ENCODE measurements around the gene ANKRD13D.
A peak's percentile ranks its signal among the peaks of the same experiment; 100 is the strongest.

The ANKRD13D gene

DNA sequence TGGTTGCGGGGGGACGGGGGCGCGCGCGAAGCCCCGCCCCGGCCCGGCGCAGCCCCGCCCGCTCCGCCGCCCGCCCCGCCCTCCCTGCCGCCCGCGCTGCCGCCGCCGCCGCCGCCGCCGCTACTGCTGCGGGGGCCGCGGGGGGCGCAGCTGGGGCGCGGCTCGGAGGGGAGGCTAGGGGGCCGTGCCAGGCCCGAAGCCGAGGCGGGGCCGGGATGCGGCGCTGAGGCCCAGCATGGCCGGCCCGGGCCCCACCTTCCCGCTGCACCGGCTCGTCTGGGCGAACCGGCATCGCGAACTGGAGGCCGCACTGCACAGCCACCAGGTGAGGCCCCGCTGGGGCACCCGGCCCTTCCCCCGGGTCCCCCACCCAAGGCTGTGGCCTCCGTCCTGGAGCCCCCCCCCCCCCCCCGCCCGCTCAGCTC lies at the start of gene ANKRD13D:
ANKRD13D (plus strand) TSS at position 78 of the 425 bp plus-strand sequence; CDS start at position 236, 158 bp downstream.
- no peak for DNase-seq (ENCODE audit: low spot score)

DNA sequence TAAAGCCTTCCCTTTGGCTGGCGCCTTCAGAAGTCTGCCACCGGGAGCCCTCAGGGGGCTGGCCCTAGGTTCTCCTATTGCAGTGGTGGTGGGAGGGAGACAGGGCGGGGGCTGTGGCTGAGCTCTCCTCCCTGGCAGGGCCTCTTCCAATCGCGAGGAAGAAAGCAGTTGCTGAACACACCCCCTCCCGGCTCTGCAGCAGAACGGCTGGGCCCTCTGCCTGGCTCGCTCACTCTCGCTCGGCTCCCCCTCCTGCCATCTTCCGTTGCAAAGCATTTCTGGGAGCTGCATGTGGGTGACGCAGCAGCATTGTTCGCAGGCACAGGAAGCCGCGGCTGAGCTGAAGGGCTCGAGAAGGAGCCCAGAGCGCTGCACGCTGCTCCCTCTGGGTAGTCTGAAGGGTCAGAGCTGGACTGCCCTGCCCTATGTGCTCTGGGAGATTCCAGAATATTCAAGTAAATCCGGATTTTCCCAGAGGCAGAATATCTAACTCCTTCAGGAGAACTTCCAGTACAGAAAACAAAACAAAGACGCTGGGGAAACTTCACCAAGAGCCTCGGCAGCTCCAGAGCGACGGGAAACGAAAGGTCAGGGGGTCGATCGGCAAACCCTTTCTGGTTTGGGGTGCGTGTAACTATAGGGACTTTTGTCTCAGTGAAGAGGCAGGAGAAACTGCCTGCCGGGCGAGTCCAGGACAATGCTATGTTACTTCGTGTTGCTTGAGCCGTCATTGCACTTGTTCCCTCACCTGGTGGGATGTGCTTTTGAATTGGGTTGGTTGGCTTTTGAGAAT lies 49.1 kb upstream of the ANKRD13D start:
- peak; percentile 99 for DNase-seq (ENCODE audit: low spot score)

DNA sequence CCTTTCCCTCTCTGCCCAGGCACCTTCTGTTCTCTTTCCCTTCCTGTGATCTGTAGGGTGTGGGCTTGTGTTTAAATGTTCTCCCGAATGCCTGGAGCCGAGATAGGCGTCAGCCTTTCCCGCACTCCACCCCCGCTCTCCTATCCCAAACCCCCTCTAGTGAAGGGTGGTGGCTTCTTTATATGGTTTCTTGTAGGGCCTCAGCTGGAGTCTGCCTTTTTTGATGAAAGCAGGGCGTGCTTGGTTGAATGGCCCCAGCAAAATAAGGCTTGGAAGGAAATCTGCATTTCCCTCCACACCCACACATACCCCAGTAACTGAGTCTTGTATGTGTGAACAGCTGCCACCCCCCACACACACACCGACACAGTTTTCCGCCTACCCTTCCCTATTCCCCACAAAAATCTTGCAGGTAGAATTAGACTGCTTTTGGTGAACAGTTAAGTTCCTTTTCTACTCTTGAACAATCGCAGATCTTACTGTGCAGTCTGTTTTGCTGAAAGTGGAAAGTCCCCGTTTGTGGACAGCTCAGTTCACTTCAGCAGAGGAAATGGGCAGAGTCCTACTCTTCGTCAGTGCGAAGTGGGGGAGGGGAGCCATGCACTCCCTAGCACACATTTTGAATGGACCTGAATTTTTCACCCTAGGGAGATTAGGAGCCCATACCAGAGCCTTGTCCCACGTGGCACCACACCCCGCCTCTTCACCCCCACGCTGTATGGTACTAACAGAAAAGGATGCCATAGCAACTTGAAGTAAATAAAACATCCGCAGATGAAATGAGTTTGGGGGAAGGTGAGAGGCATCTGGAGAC lies 48.3 kb upstream of the ANKRD13D start:
- peak; percentile 87 for DNase-seq (ENCODE audit: low spot score)

DNA sequence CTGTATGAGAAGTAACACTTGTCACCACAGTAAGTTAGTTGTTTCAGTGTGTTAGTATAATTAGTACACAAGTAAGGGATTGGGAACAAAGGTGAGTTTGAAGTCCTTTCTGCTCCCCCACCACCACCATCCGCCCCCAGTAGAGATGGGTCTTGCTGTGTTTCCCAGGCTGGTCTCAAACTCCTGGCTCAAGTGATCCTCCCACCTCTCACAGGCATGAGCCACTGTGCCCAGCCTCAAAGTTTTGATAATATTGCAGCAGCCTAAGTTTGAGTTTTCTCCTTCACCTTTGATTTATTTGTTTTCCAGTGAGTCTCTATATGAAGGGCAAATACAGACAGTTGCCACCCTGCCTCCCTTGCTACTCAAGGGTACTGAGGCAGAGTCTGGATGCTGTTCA lies 46.6 kb upstream of the ANKRD13D start:
- DNase-seq (ENCODE audit: low spot score), result no peak

- DNase-seq (ENCODE audit: low spot score), result no peak
Measured at GRCh38 chr11:67243051-67243450, 46.1 kb upstream of the ANKRD13D start.

GRCh38 chr11:67245046-67245445 lies 44.1 kb upstream of the ANKRD13D start:
- DNase-seq (ENCODE audit: low spot score), result no peak

GRCh38 chr11:67247946-67248550 lies 41.1 kb upstream of the ANKRD13D start:
- DNase-seq (ENCODE audit: low spot score), result no peak

DNA sequence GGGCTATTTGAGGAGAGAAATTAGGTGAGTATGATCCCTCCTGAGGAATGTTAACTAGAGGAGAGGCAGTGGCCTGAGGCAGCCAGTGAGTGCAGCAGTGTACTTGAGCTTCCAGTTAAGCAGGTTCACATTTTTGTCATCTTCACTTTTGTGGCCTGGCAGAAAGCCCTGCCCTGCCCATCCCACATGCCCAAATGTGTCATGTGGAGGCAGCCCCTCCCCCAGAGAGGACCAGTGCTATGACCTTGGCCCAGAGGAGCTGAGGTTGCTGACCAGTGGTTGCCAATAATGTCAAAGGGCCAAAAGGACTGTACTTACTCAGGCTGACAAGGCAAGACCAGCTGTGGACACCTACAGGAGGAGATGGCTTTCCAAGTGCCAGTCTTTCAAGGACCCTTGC lies 40.5 kb upstream of the ANKRD13D start:
- peak; percentile 82 for DNase-seq (ENCODE audit: low spot score)

DNA sequence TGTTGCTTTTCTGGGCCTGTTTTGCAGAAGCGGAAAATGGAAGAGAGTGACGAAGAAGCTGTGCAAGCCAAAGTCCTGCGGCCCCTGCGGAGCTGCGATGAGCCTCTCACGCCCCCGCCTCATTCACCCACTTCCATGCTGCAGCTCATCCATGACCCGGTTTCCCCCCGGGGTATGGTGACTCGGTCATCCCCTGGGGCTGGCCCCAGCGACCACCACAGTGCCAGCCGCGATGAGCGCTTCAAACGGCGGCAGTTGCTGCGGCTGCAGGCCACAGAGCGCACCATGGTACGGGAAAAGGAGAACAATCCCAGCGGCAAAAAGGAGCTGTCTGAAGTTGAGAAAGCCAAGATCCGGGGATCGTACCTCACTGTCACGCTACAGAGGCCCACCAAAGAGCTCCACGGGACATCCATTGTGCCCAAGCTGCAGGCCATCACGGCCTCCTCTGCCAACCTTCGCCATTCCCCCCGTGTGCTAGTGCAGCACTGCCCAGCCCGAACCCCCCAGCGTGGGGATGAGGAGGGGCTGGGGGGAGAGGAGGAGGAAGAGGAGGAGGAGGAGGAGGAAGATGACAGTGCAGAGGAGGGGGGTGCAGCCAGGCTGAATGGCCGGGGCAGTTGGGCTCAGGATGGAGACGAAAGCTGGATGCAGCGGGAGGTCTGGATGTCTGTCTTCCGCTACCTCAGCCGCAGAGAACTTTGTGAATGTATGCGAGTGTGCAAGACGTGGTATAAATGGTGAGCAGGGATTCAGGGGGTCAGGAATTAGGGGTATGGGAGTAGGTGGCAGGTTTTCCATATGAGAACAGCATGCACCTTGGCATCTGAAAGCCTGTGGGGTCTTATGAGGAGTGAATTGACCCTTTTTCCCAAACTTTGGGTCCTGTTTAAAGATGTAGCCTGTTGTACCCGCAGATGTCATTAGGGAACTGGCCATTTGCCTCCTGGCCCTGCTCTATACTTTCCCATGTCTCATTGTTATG lies 38.8 kb upstream of the ANKRD13D start:
- DNase-seq (ENCODE audit: low spot score), result no peak

DNA sequence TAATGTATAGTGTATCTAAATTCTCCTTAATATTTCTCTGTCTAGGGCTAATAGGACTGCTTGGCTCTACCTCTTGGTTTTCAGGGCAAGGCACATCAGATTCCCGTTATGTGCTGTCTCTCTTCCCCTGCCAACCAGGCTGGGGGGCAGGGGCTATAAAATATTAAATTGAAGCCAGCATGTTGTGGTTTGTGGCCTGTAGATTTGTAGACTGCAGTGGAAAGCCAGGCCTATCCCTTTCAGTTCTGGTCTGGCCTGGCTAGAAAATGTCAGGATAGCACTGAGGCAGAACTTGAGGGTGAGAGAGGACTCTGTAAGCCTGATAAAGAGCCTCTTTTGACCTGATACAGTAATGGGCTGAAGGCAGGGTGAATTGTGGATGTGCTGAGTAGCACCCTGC lies 37.3 kb upstream of the ANKRD13D start:
- no peak for DNase-seq (ENCODE audit: low spot score)

- peak; percentile 44 for DNase-seq (ENCODE audit: low spot score)
Measured at GRCh38 chr11:67252831-67253239, 36.3 kb upstream of the ANKRD13D start.

DNA sequence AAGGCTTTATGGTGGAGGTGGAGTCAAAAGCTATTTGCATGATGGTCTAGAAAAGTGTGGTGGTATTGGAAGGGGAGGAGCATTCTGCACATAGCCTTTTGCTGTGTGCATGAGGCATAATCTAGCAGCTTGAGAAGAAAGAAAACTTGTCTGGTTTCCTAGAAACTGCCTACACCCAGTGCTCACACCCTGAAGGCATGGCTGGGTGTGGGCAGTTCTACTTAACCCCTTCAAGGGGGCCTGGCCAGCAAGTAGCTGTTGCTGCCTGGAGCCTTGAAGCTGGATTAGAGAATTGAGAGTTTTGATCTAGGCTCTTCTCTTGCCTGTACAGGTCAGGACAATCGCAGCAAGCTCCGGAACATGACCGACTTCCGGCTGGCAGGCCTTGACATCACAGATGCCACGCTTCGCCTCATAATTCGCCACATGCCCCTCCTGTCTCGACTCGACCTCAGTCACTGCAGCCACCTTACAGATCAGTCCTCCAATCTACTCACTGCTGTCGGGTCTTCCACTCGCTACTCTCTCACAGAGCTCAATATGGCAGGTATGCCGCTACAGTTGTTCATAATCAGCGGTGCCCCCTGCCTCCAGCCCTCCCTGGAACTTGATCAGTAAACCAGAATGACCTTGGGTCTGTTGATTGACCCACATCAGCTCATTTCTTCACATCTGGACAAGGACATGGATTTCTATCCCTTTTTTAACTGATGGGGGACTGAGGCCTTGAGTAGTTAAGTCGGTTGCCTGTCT lies 35.1 kb upstream of the ANKRD13D start:
- DNase-seq (ENCODE audit: low spot score), result no peak

DNA sequence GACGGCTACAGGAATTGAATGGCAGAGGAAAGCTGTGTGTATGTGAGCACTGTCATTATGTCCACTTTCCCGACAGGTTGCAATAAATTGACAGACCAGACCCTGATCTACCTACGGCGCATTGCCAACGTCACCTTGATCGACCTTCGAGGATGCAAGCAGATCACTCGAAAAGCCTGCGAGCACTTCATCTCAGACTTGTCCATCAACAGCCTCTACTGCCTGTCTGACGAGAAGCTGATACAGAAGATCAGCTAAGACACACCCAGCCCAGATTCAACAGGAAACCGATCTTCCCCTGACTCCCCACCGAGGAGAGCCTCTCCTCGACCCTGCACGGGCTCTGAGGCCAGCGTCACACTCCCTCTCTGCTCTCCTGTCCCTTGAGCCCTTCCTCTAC lies 34.3 kb upstream of the ANKRD13D start:
- no peak for DNase-seq (ENCODE audit: low spot score)

DNA sequence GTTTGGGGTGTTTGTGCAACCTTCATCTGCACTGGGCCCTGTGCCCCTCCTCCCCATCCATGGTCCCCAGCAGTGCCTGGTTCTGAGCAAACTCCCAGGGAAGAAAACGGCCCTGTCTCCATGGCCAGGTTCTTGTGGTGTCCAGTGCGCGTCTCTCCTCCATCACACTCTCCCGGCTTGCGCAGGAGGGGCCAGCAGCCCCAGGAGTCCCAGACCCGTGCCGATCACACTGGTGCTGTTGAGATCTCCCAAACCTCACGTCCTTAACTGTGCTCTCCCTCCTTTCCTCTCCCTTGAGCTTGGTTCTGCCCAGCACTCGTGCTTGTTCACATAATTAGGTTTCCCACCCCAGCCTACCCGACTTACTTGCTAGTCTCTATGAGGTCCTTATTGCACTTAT lies 33.8 kb upstream of the ANKRD13D start:
- no peak for DNase-seq (ENCODE audit: low spot score)

DNA sequence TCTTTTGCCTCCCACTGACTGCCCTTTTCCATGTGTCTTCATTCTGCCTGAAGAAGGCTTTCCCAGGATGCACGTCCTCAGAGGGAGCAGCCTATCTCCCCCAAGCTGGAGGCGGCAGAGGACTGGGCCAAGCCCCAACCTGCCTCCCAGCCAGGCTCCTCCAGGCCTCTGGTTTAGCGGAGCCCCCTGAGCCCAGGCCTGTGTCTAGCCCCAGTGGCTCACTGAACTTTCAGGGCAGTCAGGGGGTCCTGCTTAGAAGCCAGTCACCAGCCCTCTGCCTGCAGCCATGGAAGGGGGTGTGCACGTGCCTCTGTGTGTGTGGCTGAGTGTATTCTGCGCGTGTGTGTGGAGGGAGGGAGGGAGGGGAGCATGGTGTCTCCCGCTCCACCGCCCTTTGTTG lies 33.2 kb upstream of the ANKRD13D start:
- DNase-seq (ENCODE audit: low spot score), result no peak

DNA sequence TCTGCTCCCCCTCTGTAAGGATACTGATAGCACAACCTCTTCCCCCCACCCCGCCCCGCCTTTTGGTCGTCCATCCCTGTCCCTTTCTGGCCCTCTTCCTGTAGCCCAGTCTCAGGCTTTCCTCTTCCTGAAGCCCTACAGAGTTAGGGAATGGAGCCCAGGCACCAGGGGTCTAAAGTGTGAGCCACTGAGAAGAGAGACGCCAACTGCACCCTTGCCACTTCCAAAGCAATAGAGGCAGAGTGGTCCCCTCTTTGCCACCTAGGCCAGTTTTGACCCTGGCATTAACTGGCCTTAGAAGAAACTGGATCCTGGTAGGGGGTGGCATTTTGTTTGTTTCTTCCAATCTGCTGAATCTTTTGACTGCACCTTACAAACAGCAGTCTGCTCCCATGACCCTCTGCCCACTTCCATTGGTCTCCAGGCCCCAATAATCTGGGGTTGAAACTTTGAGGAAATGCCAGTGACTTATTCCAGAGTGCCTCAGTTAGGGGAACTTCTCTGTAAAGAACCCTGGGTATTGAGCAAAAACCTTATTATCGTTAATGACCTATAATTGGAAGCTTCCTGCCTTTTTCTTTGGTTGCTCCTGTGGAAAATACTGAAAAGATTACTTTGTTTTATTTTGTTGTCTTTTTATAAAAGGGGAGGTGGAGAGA lies 32.5 kb upstream of the ANKRD13D start:
- no peak for DNase-seq (ENCODE audit: low spot score)

DNA sequence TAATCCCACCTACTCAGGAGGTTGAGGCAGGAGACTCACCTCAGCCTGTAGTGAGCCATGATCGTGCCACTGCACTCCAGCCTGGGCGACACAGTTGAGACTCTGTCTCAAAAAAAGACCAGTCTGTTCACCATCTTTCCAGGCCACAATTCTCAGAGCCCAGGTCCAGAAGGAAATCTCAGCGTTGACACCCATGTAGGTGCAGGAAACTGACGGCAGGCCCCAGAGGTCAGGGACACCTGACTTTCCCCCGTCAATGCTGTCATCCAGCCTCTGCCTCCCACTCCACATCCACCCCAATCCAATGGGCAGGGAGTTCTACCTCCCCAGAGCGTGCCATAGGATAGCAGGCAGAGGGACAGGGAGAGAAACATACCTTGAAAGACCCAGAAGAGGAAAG lies 28.7 kb upstream of the ANKRD13D start:
- DNase-seq (ENCODE audit: low spot score), result no peak

- peak; percentile 63 for DNase-seq (ENCODE audit: low spot score)
Measured at GRCh38 chr11:67260885-67261639, 28.0 kb upstream of the ANKRD13D start.

- no peak for DNase-seq (ENCODE audit: low spot score)
Measured at GRCh38 chr11:67261640-67261945, 27.5 kb upstream of the ANKRD13D start.

All from kidney tubule cell (primary cell).